ENCODE measurements around the gene LIPG.
"Not testable (repeated sequence)": the region's sequence is repeated elsewhere in the genome, so short reads cannot be mapped to it uniquely, and the experiment has no call there.

Gene LIPG

DNA sequence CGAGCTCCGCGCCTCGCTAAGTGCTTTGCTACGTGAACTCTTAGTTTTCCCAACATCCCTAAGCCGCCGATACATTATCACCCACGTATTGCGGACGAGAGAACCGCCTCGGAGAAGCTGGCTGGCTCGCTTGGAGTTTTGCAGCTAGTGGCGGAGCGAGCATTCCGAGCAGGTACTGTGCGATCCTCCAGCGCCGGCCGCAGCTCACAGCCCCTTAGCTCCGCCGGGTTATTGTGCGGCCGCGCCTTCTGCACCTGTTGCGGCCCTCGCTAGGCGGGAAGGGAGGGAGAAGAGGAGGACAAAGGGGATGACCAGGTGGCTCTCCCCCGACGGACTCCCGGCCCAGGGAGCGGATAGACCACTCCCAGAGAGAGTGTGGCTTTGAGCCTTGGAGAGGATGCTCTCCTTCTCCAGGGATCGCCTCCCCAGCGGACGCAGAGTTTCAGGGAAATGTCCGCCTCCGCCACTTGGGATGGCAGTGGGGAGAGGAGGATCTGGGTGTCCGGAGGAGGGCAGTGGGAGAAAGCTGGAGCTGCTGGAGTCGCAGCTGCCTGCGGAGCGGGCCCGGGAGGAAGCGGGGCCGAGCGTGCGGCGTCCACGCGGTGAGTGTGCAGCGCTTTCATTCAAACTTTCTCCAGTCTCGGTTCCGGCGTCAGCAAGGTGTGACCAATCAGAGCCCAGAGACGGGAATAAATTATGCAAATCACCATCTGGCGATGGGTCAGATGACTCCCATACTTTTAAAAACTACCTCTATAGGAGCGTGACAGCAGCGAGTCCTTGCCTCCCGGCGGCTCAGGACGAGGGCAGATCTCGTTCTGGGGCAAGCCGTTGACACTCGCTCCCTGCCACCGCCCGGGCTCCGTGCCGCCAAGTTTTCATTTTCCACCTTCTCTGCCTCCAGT, at the start of gene LIPG:
Gene LIPG (plus strand): TSS at position 769 of the 905 bp plus-strand sequence. CDS start 252 bp downstream, outside the sequence.
- no peak for DNase-seq (ENCODE audit: extremely low read depth in 1 of 2, low read depth in 1 of 2)

DNA sequence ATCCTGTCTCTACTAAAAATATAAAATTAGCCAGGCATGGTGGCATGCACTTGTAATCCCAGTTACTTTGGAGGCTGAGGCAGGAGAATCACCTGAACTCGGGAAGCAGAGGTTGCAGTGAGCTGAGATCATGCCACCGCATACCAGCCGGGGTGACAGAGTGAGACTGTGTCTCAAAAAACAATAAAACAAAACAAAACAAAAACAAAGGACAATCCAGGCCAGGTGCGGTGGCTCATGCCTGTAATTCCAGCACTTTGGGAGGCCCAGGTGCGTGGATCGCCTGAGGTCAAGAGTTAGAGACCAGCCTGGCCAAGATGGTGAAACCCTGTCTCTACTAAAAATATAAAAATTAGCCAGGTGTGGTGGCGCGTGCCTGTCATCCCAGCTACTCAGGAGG, 49.0 kb upstream of the LIPG start:
- DNase-seq (ENCODE audit: extremely low read depth in 1 of 2, low read depth in 1 of 2), result not testable (repeated sequence)

DNA sequence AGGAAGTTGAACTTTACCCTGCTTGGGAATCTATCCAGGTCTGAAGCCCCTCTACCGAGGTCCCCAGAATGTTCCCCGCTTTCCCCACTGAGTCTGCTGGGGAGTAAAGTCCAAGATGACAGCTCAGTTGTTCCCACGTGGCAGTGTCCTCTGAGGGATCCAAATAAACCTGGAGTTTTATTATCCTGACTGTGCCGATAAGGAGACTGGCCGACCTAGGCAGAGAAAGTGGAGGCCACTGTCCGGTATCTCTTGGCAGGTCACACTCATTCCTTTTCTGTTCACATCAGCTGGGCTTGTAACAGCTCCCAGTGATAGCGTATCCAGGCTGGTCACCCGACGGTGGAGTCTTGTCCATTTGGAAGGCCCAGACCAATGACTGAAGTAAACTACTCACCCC, 47.3 kb upstream of the LIPG start:
- DNase-seq (ENCODE audit: extremely low read depth in 1 of 2, low read depth in 1 of 2), result no peak

DNA sequence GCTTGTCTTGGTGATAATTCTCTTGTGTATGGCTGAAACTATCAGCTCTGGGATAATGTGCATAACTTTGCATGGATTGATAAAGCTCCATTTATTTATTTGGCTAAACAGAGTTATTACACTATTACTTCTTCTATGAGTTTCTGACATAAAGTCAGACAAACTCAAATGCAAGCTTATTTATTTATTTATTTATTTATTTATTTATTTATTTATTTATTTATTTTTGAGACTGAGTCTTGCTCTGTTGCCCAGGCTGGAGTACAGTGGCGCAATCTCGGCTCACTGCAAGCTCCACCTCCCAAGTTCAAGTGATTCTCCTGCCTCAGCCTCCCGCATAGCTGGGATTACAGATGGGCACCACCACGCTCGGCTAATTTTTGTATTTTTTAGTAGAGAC, 46.9 kb upstream of the LIPG start:
- not testable (repeated sequence) for DNase-seq (ENCODE audit: extremely low read depth in 1 of 2, low read depth in 1 of 2)

DNA sequence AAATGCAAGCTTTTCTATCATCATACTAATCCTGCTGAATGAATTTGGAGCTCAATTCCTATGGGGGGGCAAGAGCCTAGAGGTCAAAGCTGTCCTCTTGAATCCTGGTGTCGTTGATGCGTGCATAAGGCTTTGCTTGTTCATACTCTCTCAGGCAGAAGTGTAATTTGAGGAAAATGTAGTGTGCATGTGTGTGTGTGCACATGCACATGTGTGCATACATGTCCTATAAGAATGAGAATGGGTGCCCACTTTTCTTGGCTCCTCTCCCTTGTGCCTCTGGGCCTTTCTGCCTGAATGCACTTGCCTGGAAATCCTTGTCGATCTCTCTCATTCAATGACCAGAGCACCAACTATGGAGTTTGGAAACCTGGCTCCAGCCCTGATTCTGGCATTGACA, 46.3 kb upstream of the LIPG start:
- no peak for DNase-seq (ENCODE audit: extremely low read depth in 1 of 2, low read depth in 1 of 2)

DNA sequence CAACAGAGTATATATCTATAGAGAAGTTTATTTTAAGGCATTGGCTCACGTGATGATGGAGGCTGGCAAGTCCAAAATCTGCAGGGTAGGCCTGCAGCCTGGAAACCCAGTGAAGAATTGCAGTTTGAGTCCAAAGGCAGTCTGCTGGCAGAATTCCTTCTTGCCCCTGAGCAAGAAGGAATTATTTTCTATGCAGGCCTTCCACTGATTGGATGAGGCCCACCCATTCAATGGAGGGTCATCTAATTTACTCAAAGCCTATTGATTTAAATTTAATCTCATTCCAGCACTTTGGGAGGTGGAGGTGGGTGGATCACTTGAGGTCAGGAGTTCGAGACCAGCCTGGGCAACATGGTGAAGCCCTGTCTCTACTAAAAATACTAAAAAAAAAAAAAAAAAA, 44.4 kb upstream of the LIPG start:
- no peak for DNase-seq (ENCODE audit: extremely low read depth in 1 of 2, low read depth in 1 of 2)

DNA sequence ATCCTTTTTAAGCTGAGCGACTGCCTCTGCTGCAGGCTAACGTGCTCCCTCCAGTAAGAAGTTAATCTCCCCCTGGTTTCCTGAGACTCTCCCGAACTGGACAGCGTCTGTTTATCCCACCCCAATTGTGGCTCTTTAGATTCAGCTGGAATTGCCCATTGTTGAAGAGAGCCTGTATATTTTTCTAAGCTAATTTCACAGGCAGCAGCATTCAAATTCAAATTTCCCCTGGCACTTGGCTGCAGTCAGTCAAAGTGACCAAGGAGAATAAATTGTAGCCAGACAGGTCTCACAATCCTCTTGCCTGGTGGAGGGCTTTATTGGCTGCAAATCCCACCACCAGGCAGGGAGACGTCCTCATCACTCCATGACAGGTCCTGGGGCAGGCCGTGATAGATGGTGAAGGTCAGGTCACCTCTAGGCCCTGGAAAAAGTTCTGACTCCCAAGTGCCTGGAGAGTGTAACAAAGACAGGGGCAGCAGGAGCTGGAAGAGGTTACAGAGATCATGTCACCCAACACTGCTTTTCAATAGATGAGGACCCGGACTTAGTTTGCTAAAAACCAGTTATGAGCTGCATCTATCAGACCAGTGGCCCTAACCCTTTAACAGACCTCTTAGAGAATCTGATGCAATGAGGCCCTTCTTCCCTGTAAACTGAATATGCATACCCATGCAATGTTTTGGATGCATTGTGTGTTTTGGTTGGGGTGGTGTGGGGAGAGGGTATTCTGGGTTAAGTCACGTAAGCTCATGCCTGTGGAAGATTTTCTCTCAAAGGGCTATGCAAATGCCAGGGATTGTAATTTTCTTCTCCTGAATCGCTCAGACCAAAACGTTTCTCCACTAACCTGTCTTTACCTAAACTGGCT, 42.5 kb upstream of the LIPG start:
- DNase-seq (ENCODE audit: extremely low read depth in 1 of 2, low read depth in 1 of 2), result no peak

DNA sequence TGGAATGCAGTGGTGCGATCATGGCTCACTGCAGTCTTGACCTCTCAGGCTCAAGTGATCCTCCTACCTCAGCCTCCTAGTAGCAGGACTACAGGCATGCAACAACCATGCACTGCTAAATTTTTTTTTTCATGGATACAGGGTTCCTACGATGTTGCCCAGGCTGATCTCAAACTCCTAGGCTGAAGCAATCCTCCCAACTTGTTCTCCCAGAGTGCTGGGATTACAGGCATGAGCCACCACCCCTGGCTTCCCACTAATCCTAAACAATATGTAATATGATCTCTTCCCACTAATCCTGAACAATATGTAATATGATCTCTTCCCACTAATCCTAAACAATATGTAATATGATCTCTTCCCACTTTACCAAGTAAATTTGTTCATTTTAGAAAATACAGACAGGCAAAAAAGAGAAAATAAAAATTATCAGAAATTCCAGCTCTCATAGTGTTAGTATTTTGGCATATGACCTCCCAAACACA, 41.2 kb upstream of the LIPG start:
- DNase-seq (ENCODE audit: extremely low read depth in 1 of 2, low read depth in 1 of 2), result no peak

DNA sequence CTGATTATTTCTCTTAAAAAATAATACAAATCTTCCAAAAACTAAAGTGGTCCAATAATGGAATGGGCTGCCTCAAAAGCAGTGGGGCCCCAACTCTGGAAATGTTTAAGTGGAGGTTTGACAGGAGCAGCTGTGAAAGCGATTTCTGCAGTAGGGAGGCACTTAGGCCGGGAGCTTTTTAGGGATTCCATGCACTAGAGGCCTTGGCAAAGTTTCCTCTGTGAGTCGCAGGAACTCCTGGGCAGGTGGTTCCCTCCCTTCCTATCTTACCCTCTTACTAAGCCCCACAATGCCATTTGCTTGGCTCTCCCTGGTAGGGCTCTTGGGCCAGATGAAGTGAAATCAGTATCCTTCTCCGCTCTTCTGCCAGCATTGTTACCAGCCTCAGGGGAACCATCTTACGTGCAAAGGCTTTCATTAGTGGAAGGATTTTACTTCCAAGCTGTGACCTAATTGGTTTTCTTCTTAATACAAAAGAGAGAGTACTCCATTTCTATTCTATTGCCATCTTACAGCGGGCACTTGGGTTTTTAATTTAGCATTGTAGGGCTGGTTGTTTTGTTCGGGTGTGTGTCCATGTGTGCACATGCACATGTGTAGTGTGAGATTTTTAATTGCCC, 40.5 kb upstream of the LIPG start:
- DNase-seq (ENCODE audit: extremely low read depth in 1 of 2, low read depth in 1 of 2), result no peak

DNA sequence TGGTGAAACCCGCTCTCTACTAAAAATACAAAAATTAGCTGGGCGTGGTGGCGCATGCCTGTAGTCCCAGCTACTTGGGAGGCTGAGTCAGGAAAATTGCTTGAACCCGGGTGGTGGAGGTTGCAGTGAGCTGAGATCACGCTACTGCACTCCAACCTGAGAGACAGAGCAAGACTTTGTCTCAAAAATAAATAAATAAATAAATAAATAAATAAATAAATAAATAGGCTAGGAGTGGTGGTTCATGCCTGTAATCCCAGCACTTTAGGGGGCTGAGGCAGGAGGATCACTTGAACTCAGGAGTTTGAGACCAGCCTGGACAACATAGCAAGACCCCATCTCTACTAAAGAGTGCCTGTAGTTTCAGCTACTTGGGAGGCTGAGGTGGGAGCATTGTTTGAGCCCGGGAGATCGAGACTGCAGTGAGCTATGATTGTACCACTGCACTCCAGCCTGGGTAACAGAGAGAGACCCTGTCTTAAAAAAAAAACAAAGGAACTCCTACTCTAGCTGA, 38.2 kb upstream of the LIPG start:
- DNase-seq (ENCODE audit: extremely low read depth in 1 of 2, low read depth in 1 of 2), result not testable (repeated sequence)

DNA sequence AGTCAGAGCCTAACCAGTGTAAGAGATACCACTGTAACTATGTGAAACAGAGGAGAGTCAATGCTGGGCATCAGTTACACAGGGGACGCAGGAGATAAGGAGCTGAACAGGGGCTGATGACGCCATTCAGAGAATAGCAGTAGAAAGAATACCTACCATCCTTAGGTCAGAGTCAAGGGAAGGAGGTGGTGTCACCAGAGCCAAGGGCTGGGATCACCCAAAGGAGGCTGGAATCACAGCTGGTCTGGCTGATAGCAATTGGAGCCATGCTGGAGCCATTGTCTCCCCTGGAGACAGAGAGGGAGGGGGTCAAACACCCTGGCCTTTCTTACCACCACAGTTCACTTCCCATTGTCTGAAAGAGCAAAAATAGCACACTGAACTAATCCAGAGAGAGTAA, 37.5 kb upstream of the LIPG start:
- DNase-seq (ENCODE audit: extremely low read depth in 1 of 2, low read depth in 1 of 2), result no peak

DNA sequence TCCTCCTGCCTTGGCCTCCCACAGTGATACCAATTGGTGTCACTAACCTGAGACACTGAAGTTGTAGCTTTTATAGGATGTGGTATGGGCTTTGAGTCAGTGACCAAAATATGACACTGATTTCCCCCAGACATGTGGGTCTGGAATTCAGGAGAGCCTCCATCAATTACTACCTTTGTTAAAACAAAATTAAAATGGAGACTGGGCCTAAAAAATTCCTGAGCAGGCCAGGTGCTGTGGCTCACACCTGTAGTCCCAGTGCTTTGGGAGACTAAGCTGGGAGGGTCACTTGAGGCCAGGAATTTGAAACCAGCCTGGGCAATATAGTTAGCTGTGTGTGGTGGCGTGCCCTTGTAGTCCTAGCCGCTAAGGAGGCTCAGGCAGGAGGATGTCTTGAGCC, 36.9 kb upstream of the LIPG start:
- DNase-seq (ENCODE audit: extremely low read depth in 1 of 2, low read depth in 1 of 2), result no peak

DNA sequence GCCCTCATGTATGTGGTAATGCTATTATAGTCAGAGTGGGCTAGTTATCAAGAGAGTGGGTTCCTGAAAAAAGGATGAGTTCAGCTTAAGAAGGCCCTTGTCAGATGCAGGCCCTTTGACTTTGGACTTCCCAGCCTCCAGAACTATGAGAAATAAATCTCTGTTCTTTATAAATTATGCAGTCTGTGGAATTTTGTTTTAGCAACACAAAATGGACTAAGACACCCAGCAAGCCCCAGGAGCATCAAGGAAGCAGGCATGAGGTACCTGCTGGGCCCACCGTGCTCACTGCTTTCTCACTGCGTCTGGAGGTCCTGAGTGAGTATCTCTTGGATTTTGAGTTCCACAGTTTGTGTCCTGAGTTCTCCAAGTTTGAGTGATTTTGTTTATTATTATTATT, 35.9 kb upstream of the LIPG start:
- no peak for DNase-seq (ENCODE audit: extremely low read depth in 1 of 2, low read depth in 1 of 2)

DNA sequence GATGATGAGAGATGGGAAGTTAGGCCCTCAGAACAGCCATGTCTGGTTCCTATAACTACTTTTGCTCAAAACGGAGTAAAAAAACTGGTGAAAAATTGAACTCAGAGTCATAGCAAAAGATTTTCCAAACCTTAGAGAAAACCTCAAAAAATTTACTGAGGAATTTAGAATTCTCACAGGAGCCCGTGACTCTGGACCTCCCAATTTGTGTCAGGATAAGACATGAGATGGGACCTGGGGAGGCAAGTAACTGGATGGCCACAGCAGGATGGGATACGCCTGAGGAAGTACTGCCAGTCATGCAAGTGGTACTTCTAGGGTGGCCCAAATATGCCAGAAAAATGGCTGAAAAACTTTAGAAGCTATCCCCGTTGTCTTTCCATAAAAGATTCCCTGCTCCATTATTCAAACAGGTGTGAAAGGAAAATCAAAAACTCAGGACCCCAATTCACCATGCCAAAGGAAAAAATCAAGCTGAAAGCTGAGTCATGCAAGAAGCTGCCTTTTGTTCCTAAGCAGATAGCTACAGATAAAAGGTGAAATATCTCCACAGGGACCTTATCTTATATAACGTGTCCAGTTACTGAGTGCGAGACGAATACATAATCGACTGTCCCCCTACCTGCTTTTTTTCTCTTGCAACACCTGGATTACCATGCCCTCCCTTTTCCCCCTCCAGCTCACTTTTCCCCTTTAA, 34.1 kb upstream of the LIPG start:
- no peak for DNase-seq (ENCODE audit: extremely low read depth in 1 of 2, low read depth in 1 of 2)

DNA sequence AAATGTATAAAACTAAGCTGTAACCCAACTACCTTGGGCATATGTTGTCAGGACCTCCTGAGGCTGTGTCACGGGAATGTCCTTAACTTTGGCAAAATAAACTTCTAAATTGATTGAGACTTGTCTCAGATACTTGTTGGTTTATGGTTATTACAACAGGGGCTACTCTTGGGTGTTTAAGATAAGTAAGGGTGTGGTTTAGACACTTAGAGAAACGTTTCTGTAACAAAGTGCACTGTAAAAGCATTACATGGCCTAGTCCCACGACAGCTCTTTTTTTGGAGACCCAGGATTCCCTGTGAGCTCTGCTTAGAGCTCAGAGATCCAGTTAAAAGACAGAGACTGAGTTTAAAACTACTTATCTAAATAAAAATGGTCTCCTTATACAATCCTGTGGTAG, 32.3 kb upstream of the LIPG start:
- no peak for DNase-seq (ENCODE audit: extremely low read depth in 1 of 2, low read depth in 1 of 2)

DNA sequence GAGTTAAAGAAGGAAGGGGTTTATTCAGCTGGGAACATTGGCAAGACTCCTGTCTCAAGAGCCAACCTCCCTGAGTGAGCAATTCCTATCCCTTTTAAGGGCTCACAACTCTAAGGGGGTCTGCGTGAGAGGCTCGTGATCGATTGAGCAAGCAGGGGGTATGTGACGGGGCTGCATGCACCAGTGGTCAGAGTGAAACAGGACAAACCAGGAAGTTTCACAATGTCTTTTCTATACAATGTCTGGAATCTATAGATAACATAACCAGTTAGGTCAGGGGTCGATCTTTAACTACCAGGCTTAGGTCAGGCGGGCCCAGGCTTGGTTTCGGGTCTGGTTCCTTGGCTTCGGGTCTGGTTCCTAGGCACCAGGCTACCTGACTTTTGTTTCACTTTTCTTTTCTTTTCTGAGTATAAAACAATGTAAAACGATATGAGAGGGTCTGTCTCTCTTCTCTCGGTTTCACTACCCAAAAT, 30.1 kb upstream of the LIPG start:
- no peak for DNase-seq (ENCODE audit: extremely low read depth in 1 of 2, low read depth in 1 of 2)

DNA sequence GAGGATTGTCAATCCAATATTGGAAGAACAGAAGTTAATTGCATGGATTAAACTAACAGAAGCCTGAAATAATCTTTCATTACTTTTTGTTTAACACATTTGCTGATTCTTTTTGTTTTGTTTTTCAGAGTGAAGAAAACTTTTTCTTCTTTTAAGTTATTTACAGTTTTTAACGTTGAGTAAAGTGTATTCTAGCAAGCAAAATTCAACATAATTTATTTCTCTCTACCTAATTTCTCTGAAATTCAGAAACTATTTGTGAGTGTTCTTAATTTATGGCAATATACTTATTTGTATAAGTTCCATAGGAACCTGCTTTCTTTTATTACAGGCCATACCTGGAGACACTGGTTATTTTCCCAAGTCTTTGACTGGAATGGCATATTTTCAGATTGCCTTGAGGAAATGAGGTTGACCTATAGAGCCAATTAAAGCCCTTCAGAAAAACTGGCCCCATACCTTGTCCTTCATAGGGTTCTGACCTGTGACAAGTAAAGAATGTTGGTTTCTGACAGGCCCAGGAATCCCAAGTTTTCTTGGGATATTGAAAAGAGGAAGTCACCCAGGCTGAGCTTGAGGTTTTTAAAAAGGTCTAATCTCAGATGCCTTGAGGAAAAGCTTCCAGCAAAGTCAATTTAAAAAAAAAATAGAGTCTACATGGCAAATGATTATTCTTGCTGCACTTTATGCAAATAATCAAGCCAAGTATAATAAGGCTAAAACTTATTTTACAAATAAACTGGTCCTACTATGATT, 26.8 kb upstream of the LIPG start:
- no peak for DNase-seq (ENCODE audit: extremely low read depth in 1 of 2, low read depth in 1 of 2)

DNA sequence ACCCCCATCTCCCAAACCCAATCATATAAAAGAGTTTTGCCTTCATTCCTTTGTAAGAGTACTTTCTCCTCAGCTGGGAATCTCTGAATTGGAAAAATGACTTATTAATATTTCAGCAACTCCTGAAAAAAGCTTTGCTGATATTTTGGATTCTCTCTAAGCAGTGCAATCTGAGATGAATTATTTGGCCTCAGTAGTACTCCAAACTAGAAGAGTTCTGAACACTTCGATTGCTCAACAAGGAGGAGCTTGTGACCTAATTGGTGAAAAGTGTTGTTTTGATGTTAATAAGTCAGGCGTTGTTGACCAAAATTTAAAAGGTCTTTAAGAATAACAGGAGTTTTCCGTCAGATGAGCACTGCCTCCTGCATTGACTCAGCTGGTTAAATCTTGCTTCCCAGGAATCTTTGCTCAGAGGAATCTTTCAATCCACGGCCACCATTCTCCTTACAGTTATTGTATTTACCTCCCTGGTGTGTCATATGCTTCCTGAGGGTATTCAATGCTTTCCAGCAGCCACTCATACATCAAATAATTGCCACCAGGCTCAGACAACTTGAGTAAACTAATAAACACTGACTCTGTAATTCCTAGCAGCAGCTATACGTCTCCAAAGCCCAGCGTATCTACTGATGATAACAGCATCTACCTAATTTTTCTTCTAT, 24.5 kb upstream of the LIPG start:
- DNase-seq (ENCODE audit: extremely low read depth in 1 of 2, low read depth in 1 of 2), result no peak

DNA sequence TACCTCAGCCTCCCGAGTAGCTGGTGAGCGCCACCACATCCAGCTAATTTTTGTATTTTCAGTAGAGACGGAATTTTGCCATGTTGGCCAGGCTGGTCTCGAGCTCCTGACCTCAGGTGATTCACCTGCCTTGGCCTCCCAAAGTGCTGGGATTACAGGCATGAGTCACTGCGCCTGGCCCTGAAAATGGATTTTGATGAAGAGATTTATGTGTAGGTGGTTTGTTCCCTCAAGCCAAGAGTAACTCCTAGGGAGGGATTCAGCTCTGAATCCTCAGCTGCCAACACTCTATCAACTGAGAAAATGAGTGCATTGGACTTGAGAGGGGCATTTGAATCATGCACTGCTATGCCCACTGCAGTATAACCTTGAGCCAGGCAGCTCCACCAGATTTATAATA, 17.5 kb upstream of the LIPG start:
- no peak for DNase-seq (ENCODE audit: extremely low read depth in 1 of 2, low read depth in 1 of 2)

Measured in activated CD8-positive, alpha-beta memory T cell treated with anti-CD3 and anti-CD28 coated beads for 1 hour (primary cell).